HG03097 (cell line): ENCODE measurements around the gene GALNTL6.

Experiments
- ATAC-seq: cut with Tn5 transposase; IDR thresholded peaks from one replicate; pipeline ENCODE4 v1.9.1; 2021; ENCODE audit not compliant: unreplicated experiment, low FRiP score

The GALNTL6 gene

DNA sequence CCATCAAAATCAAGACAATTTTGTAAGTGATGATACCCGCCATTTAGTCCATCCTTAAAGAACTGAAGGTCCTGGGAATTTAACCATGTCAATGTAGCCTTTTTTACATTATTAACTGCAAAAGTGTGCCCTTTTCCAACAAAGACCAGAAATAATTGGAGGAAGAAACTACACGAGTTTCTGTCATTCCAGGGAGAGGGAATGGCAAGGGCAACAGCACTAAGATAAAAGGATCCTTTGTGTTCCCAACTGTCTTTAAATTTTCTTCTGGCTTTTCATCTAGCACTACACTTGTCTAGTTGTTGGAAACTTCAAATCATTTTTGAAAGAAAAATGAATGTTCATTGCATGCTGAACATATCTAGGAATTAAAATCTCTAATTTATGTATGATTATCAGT lies 286.2 kb downstream of the GALNTL6 start:
- ATAC-seq = no peak

DNA sequence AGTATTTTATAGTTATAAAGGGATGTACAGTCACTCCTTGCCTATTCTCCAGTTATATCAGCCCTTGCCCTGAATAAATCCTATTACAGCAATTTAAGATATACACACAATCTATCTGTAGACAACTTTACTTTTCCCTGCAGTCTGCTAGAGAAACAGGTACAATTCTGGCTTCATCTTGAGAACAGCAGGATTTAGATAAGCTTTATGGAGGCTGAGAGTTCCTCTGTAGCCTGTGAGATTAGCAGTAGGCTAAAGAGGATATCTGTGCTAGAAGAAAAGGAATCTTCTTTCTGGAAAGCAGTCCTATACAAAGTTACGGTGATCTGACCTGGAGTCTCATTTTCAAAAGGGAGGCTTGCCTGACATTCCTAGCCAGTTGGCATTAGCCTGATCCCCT lies 290.3 kb downstream of the GALNTL6 start:
- no peak for ATAC-seq

DNA sequence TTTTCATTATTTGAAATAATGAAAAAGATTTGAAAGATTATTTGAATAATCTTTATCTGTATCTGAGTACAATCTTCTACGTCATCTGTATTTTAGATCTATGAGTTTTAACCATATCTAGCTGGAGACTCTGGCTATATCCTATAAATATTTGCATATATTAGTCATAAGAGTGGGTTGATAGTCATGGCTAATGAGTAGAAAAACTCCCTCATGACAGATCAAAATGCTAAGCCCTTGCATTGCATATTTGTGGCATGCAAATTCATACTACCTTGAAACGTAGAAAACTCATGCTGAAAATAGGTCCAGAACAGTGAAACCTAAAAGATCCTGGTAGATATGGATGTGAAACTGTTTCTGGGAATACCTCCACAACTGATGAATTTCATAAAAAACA lies 291.3 kb downstream of the GALNTL6 start:
- ATAC-seq = no peak

DNA sequence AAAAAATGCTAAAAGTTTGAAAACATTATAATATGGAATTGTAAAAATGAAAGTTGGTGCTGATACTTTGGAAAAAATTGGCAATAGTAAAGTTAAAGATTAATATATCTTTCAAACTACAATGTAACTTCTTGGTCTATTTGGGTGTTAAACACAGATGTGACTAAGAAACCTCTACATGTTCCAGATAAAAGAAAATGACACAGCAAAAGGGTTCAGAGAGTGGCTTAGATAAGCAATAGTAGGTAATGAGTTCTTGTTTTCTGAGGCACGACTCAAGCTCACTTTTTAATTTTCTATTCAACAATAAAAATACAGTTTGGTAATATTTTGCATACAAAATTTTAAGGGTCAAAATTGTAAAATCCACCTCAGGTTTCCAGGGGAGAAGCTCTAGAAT lies 292.7 kb downstream of the GALNTL6 start:
- ATAC-seq = no peak

- ATAC-seq = no peak
These were observed 296.3 kb downstream of the GALNTL6 start for GRCh38 chr4:172109466-172109865.

DNA sequence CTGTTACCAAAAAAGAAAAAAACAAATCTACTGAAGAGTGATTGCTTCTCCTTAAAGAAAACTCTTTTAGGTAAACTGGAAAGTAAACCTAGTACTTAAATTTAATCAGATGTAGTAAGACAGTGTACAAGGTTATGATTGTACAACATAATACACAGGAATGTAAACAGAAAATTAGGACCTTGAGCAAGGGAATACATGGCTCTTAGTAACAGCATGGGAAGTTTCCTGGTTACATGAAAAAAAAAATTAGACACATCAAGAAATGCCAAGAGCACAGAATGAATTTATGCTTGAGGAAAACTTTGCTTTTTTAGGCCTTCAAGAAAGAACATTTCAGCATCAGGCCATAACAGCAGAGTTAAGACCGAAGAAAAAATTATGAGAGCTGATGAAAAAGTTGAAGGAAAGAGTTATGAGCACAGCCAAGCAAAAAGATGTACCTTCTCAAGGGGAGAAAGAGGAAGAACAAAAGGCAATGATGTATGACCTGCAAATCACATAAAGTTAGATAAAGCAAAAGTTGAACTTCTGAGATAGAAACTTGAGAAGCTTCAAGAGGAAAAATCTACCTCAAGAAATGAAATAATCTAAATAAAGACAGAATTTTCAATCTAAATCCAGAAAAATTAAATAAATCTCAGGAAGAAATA lies 311.6 kb downstream of the GALNTL6 start:
- no peak for ATAC-seq

- no peak for ATAC-seq
These were observed 312.2 kb downstream of the GALNTL6 start for GRCh38 chr4:172125443-172125842.

- ATAC-seq = no peak
These were observed 314.0 kb downstream of the GALNTL6 start for GRCh38 chr4:172127168-172127567.

GRCh38 chr4:172129593-172129992 lies 316.4 kb downstream of the GALNTL6 start:
- no peak for ATAC-seq

DNA sequence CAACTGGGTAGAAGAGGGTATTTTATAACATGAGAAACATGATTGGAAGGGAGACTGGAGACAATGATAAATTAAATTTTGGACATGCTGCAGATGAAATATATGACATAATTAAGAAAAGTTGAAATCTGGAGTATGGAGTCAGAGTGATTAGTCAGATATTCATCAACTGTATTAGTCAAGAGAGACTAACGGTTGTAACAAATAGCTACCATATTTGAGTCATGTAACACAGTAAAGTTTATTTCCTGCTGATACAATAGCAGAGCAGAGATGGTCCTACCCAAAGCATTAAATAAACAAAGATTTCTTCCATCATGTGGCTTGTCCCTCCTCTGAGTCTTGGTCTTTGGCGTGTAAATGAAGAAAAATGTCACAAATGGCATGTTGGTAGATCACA lies 321.3 kb downstream of the GALNTL6 start:
- ATAC-seq = no peak

- ATAC-seq = no peak
These were observed 327.8 kb downstream of the GALNTL6 start for GRCh38 chr4:172141025-172141424.

DNA sequence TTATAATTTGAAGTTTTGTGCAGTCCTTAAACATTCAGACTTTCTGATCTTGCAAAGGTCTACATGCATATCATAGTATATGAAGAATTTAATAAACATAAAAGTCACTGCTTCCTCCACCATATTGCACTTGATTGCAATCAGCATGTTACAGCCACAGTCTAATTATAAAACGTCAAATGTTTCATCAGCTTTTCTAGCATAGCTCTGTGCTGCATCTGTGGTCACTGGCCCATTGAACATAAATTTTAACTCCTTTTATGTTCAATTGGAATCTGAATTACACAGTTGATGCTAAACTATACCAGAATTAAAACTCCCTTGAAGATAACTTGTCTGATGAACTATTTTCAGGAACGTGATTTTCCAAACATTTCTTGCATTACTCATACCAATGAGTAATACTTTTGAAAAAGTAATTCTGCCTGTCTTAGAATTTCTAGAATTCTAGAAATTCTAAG lies 329.1 kb downstream of the GALNTL6 start:
- ATAC-seq = no peak

- no peak for ATAC-seq
These were observed 330.6 kb downstream of the GALNTL6 start for GRCh38 chr4:172143605-172144314.

- ATAC-seq = no peak
These were observed 334.5 kb downstream of the GALNTL6 start for GRCh38 chr4:172147687-172148086.

DNA sequence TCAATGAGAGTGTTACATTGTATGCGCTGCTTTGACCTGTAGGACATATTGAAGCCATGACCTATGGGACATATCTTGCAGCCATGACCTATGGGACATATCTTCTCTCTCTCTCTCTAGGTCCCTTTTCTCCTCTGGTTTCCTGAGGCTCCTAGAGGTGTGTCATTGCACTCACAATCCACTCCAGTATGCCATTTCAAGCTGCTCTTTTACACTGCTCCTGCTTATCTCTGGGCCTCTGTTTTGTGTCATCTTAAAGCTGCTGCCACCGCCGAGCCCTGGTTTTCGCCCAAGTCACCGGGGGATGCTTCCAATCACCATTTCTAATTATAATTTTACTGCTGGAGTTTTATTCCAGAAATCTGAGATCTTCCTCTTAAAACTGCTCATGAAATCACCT lies 336.1 kb downstream of the GALNTL6 start:
- no peak for ATAC-seq

DNA sequence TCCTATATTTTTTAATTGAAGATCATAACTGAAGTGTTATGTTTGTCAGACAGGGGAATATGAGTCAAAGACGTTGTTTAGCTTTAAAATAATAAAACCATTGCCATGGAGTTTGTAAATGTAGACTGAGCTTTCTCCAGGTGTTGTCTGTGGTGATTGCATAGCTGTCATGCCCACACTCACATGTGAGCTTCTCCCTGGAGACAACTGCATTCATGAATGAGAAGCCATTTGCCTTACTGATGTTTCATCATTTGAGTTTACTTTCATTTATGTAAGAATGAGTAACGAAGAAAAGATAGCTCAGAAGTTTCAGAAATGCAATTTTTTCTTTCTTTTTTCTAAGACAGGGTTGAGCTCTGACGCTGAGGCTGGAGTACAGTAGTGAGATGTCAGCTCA lies 339.1 kb downstream of the GALNTL6 start:
- ATAC-seq = no peak

DNA sequence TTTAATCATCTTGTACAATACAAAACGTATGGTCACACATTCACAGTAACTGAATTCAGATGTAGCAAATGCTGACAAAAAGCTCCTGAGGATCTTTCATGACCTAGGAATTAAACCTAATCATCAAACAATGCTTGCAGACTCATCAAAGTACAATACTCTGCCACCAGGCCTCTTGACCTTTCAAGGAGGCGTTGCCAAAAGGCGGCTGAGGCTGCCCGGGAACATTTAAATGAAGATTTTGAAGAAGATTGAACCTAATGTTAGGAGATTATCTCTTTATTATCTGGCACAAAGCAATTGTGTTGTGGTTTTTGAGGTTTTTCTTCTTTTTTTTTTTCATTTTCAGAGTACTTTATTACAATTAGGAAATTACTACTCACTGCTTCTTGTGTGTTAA lies 340.5 kb downstream of the GALNTL6 start:
- ATAC-seq = no peak

- ATAC-seq = no peak
These were observed 342.7 kb downstream of the GALNTL6 start for GRCh38 chr4:172155838-172156345.

DNA sequence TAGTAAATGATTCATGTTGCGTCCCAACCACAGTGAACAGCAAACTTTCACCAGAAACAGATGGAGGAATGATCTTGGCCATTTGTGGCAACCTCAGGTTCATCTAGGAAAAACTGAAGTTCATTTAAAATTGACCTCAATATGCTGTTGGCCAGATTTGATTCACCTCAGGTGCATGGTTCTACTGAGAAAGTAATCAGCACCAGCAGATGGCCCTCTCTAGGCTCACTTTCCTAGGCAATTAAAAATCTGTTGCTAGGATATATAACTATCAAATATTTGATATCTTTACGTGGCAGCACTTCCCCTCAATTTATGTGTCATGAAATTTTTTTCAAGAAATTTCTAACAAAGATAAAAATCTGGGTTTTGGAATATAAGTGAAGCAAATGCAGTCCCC lies 344.7 kb downstream of the GALNTL6 start:
- no peak for ATAC-seq

DNA sequence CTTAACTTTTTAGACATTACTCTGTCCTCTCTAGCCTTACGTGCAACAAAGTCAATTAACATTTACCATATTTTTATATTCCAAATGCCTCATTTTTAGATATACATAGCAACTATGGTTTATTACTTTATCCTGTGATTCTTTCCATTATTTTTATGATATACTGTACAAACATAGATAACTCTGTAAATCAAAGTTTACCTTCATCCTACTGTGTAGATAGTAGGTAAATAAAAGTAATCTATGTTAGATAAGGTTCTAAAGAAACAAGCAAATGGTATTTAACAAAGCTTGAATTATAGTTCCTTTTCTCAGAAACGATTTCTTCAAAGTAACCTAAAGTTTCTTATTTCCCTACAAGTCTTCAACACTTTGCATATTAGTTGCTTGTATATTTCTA lies 350.0 kb downstream of the GALNTL6 start:
- ATAC-seq = no peak

GRCh38 chr4:172168888-172169287 lies 355.7 kb downstream of the GALNTL6 start:
- no peak for ATAC-seq

GRCh38 chr4:172169871-172170270 lies 356.7 kb downstream of the GALNTL6 start:
- ATAC-seq = no peak
